BJ (cell line): ENCODE measurements around the gene DSN1. TPM values are rescaled to one million over a fixed set of nuclear protein-coding genes. Genes with fewer than 3 reads are reported as not detected.

Experiments used
- CTCF ChIA-PET: fragments of 350-600 bp; formaldehyde crosslinking; extraction: SDS; loops from one replicate; lab custom pipeline; 2021; ENCODE audit warnings: antibody characterized with exemption, inconsistent platforms; lab: Yijun Ruan, JAX
- POLR2A ChIA-PET: fragments of 300-600 bp; sonication (Branson Sonifier 250); formaldehyde crosslinking; extraction: SDS; loops from one replicate; lab custom pipeline; 2021; ENCODE audit warnings: antibody characterized with exemption; lab: Charles Lee
- DNase-seq: peaks from one replicate; pipeline ENCODE4 v3.0.0-alpha.2; 2011; ENCODE audit warnings: low read depth
- H3K27me3 ChIP-seq: 2 replicates; pipeline ENCODE4 v1.6.0; 2011; ENCODE audit warnings: low read length; ENCODE audit not compliant: control insufficient read depth, insufficient read depth
- H3K36me3 ChIP-seq: 2 replicates; pipeline ENCODE4 v1.5.1; 2011; ENCODE audit warnings: low read length; ENCODE audit not compliant: control insufficient read depth, insufficient read depth
- H3K4me3 ChIP-seq: 2 replicates; pipeline ENCODE4 v1.5.1; 2011; ENCODE audit warnings: low read depth, mild to moderate bottlenecking, control low read depth, low read length
- polyA plus RNA-seq: library from polyadenylated mRNA; depleted of rRNA; stranded (reverse); fragments of >200 nt; gene quantifications from 2 replicates; pipeline ENCODE4 v1.2.3, GENCODE V29; 2011
- TF ChIP-seq, protein P1 (sequence below): IDR thresholded peaks from 2 replicates; pipeline ENCODE4 v1.5.1; 2011; ENCODE audit warnings: low read depth, mild to moderate bottlenecking, control low read depth, inconsistent platforms, low read length, moderate library complexity; ENCODE audit not compliant: insufficient read depth

DSN1 gene
- polyA plus RNA-seq, 1 experiment = 7.3 TPM

GRCh38 chr20:36761125-36761524 is 12.4 kb downstream of the DSN1 start:
- ChIA-PET POLR2A (no interaction called here), CTCF (no interaction called here)
- no peaks in the 10 kb centered on the region for H3K27me3 ChIP-seq

DNA sequence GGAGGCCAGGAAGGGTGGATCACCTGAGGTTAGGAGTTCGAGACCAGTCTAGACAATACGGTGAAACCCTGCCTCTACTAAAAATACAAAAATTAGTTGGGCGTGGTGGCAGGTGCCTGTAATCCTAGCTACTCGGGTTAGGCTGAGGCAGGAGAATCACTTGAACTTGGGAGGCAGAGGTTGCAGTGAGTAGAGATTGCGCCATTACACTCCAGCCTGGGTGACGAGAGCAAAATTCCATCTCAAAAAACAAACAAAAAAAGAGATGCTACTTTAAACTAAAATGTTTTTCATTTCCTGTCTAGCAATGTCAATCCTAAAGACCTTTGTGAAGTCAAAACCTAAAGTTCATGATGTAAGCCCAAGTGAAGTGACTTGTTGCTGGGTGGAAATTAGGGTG is 12.9 kb downstream of the DSN1 start:
- DNase-seq = no peak
- no peak overlapping the region for H3K4me3 ChIP-seq
- H3K36me3 ChIP-seq = no peaks in the 10 kb centered on the region
- POLR2A ChIA-PET = no interaction called here
- no peaks in the 10 kb centered on the region for H3K27me3 ChIP-seq
- TF ChIP-seq, protein P1, sequence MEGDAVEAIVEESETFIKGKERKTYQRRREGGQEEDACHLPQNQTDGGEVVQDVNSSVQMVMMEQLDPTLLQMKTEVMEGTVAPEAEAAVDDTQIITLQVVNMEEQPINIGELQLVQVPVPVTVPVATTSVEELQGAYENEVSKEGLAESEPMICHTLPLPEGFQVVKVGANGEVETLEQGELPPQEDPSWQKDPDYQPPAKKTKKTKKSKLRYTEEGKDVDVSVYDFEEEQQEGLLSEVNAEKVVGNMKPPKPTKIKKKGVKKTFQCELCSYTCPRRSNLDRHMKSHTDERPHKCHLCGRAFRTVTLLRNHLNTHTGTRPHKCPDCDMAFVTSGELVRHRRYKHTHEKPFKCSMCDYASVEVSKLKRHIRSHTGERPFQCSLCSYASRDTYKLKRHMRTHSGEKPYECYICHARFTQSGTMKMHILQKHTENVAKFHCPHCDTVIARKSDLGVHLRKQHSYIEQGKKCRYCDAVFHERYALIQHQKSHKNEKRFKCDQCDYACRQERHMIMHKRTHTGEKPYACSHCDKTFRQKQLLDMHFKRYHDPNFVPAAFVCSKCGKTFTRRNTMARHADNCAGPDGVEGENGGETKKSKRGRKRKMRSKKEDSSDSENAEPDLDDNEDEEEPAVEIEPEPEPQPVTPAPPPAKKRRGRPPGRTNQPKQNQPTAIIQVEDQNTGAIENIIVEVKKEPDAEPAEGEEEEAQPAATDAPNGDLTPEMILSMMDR = no peak
- CTCF ChIA-PET = no interaction called here

More at GRCh38 chr20:36761125-36761524, 12.4 kb downstream of the DSN1 start:
- DNase-seq = no peak
- H3K36me3 ChIP-seq = no peaks in the 10 kb centered on the region
- H3K4me3 ChIP-seq = no peak overlapping the region
- TF ChIP-seq, protein P1 = no peak

DNA sequence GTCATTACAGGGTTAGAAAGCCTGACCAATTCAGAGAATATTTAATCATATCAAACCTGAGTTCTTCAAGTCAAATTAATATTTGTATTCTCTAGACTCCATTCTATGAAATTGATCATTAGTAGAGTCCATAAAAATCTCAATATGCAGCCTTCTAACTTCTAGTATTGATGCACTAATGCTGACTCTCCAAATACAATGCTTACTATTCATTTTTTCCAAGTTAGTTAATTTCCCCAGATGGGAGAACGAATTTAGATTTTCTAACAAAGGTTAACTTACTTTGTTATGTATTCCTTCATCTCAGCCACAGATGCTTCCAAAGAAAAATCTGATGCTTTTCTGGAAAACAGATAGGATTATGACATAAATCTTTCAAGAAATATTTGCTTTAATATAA is 15.3 kb downstream of the DSN1 start:
- Histone ChIP-seq H3K36me3 (no peaks in the 10 kb centered on the region), H3K27me3 (no peaks in the 10 kb centered on the region), H3K4me3 (no peak overlapping the region)
- POLR2A ChIA-PET = no interaction called here
- TF ChIP-seq, protein P1 = no peak
- CTCF ChIA-PET = no interaction called here
- DNase-seq = no peak

DNA sequence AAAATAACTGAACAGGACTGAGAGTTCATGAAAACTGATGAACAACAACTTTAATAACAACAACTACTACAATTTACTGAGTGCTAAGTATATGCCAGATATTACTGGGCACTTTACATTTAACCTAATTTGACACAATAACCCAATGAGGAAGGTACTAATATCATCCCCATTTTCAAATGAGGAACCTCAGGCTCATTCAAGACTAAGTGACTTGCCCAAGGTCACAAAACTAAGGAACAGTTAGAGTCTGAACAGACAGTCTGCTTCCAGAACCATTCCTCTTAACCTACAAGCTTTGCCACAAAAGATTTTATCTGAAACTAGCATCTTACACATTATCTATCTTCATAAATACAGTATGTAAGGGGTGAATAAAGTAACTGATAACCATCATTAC is 17.1 kb downstream of the DSN1 start:
- ChIA-PET POLR2A (no interaction called here), CTCF (interaction anchor here (1.1 to 2.9 kb wide), 3 partner anchors 17 to 23 kb away, joined by 3 to 14 read pairs (median 12); partner anchors contain the start of gene DSN1)
- H3K27me3 ChIP-seq = no peaks in the 10 kb centered on the region
- H3K36me3 ChIP-seq = no peaks in the 10 kb centered on the region; the same call in 1 of the 2 replicates
- TF ChIP-seq, protein P1 = no peak
- no peak for DNase-seq
- H3K4me3 ChIP-seq = no peak overlapping the region

DNA sequence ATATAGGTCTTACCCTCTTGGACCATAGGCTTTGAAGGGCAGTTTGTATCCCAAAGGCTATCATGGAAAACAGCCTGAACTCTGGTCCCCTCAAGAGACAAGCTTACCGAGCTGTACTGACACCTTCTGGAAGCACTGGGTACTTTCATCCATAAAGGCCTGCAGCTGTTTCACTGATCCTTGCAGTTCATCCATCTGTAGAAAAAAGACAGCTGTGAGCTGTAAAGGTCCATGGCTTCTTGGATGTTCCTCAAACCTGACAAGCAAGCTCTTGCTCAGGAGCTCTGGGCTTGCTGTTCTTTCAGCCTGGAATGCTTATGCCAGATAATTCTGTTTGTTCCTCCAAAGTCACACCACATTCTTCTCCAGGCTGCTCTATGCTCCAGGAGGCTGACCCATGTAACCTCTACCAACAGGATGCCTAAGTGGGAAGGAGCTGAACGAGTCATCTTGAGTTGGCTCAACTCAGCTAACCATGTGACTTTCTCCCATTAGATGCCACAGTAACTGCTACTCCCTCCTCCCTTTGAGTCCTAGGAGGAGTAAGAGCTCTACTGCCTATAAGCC is 18.8 kb downstream of the DSN1 start:
- POLR2A ChIA-PET = no interaction called here
- Histone ChIP-seq H3K36me3 (peaks cover 1% of the 10 kb centered on the region; the same call in 1 of the 2 replicates), H3K27me3 (no peaks in the 10 kb centered on the region), H3K4me3 (no peak overlapping the region)
- DNase-seq = peak; percentile 16
- TF ChIP-seq, protein P1 = peak; percentile 83
- CTCF ChIA-PET = interaction anchor here (0.6 to 3.4 kb wide), 24 partner anchors 10 to 616 kb away, joined by 3 to 32 read pairs (median 4); partner anchors contain the start of genes DSN1 and NDRG3
